ENCODE measurements around the gene CXCR2.

GRCh38 chr2:218093879-218094278 lies 31.9 kb upstream of the CXCR2 start:
- no peak for TF ChIP-seq REST (IDR thresholded peaks at IDR 0.05; ENCODE audit: insufficient read depth in 1 of 2, low read depth in 2 of 2, low read length in 2 of 2)
- TF ChIP-seq SIN3A (IDR thresholded peaks at IDR 0.05; ENCODE audit: borderline replicate concordance, insufficient read depth, low read length) = no peak
- TF ChIP-seq TAF1 (IDR thresholded peaks at IDR 0.05; ENCODE audit: borderline replicate concordance, insufficient read depth, low read length) = no peak

Measured in PFSK-1 (cell line).